ENCODE results near the gene LRRC4C.

DNA sequence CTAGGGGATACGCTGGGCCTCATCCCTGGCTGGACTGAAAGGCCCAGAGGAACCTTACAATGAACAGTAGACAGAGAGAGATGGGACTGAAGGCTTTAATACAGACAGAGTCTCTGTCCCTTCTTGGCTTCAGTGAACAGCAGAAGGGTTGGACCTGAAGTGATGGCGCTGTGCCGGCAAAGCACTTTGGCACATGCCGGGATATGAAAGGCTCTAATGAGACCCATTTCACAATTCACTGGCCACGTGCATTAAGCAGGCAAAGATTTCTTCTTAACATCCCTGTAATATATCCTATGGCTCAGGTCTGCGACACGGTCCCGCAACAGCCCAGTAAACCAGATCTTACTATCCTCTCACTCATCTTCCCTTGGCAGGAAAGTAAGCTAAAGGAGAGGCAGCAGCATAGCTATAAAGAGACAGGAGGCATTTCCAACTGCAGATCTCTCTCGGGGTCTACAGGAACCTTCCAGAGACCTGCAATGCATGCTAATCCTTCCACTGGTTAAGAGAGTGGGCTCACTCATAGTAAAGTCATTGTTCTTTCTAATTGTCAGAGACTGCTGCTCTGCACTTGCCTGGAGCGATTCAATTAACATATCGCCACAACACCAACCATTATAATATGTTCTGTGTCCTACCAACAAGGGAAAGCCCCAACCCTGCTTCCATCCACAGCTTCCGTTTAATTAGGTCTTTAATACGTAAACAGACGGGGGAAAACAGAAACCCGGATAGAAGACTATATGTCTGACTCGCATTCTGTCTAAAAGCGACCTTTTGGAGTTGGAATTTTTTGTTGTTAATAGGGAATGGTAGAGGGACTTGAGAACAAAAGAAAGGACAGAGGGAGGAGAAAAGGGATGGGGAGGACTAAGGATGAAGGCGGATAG is 1179.0 kb downstream of the LRRC4C start:
- TF ChIP-seq, protein P1, sequence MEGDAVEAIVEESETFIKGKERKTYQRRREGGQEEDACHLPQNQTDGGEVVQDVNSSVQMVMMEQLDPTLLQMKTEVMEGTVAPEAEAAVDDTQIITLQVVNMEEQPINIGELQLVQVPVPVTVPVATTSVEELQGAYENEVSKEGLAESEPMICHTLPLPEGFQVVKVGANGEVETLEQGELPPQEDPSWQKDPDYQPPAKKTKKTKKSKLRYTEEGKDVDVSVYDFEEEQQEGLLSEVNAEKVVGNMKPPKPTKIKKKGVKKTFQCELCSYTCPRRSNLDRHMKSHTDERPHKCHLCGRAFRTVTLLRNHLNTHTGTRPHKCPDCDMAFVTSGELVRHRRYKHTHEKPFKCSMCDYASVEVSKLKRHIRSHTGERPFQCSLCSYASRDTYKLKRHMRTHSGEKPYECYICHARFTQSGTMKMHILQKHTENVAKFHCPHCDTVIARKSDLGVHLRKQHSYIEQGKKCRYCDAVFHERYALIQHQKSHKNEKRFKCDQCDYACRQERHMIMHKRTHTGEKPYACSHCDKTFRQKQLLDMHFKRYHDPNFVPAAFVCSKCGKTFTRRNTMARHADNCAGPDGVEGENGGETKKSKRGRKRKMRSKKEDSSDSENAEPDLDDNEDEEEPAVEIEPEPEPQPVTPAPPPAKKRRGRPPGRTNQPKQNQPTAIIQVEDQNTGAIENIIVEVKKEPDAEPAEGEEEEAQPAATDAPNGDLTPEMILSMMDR (IDR thresholded peaks at IDR 0.05): no peak
- TF ChIP-seq POLR2A (IDR thresholded peaks at IDR 0.05): no peak
